Measurements from ENCODE around the gene ORAI3. TPM values are rescaled to one million over a fixed set of nuclear protein-coding genes. Genes with fewer than 3 reads are reported as not detected.

ORAI3 gene
- total RNA-seq, 2 experiments from 2014 or later: 7.8 to 18.3 TPM

DNA sequence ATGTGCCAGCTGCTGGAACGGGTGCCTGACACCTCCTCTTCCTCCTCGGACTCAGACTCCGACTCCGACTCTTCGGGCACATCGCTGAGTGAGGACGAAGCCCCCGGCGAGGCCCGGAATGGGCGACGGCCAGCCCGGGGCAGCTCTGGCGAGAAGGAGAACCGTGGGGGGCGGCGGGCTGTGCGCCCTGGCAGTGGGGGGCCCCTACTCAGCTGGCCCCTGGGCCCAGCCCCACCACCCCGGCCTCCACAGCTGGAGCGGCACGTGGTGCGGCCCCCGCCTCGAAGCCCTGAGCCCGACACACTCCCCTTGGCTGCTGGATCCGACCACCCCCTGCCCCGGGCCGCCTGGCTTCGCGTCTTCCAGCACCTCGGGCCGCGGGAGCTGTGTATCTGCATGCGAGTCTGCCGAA is 18.7 kb upstream of the ORAI3 start:
- H3K36me3 ChIP-seq (ENCODE audit: insufficient read depth, low read length): peaks cover 20% of the 10 kb centered on the region; the same call in 1 of the 2 replicates
- intact Hi-C loops (cut with micrococcal nuclease; ENCODE audit: unreplicated experiment): no loop called here
- CTCF ChIA-PET (ENCODE audit: unreplicated experiment): no interaction called here
- H3K4me3 ChIP-seq (ENCODE audit: low read depth, low read length, poor library complexity, severe bottlenecking): no peak overlapping the region
- H3K4me1 ChIP-seq (ENCODE audit: insufficient read depth, low read length, poor library complexity, severe bottlenecking): peaks cover 4% of the 10 kb centered on the region
- no TSS peak for BruUV-seq (replicated peaks)
- H3K27ac ChIP-seq (ENCODE audit: low read depth, low read length, poor library complexity, severe bottlenecking): no peak overlapping the region
- H3K79me2 ChIP-seq (ENCODE audit: insufficient read depth, low read depth, low read length): no peaks in the 10 kb centered on the region
- no peak overlapping the region for H2AFZ ChIP-seq (ENCODE audit: low read length)
- no peaks in the 10 kb centered on the region for H3K9me3 ChIP-seq (ENCODE audit: low read length)
- POLR2A ChIA-PET: no interaction called here
- no peak for DNase-seq (ENCODE audit: low spot score)
- H3K4me2 ChIP-seq (ENCODE audit: low read length): no peak overlapping the region
- no peaks in the 10 kb centered on the region for H4K20me1 ChIP-seq (ENCODE audit: insufficient read depth, low read length)
- no peaks in the 10 kb centered on the region for H3K9me2 ChIP-seq (ENCODE audit: insufficient read depth, low read length)
- no peak for TF ChIP-seq EZH2phosphoT487 (IDR thresholded peaks at IDR 0.05; ENCODE audit: borderline replicate concordance, low read depth, low read length)
- TF ChIP-seq, protein P1, sequence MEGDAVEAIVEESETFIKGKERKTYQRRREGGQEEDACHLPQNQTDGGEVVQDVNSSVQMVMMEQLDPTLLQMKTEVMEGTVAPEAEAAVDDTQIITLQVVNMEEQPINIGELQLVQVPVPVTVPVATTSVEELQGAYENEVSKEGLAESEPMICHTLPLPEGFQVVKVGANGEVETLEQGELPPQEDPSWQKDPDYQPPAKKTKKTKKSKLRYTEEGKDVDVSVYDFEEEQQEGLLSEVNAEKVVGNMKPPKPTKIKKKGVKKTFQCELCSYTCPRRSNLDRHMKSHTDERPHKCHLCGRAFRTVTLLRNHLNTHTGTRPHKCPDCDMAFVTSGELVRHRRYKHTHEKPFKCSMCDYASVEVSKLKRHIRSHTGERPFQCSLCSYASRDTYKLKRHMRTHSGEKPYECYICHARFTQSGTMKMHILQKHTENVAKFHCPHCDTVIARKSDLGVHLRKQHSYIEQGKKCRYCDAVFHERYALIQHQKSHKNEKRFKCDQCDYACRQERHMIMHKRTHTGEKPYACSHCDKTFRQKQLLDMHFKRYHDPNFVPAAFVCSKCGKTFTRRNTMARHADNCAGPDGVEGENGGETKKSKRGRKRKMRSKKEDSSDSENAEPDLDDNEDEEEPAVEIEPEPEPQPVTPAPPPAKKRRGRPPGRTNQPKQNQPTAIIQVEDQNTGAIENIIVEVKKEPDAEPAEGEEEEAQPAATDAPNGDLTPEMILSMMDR (conservative IDR thresholded peaks at IDR 0.05; ENCODE audit: low read length): no peak

DNA sequence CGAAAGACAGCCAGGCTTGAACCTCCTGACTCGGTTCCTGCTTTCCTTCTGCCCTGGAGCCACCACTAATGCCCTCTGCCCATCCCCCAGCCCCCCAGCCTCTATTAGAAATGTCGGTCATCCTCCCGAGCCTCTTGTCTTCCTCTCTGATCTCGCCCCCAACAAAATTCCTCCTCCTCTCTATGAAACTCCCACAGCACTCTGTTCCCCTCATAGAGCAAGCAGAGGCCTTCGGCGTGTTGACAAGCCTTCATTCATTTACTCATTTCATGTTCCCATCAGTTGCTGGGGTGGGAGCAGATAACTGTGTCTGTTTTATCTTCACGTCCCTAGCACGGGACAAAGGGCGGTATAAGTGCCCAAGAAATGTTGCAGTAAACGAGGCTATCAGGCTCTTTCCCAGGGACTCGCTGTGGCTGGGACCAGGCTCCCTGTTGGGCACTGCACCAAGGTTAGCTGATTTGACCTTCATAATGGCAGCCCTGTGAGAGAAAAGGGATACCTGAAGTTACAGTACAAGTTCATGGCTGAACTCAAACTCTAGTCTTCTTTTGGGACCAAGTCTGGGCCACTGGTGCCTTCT is 17.7 kb upstream of the ORAI3 start:
- ChIA-PET POLR2A (interaction anchor here (0.6 to 1.3 kb wide), 2 partner anchors 10 to 162 kb away, joined by 3 read pairs; no protein-coding TSS in a partner anchor), CTCF (ENCODE audit: unreplicated experiment) (interaction anchor here (1.2 kb wide), 1 partner anchor 11 kb away, joined by 5 read pairs; no protein-coding TSS in a partner anchor)
- Histone ChIP-seq H2AFZ (ENCODE audit: low read length) (no peak overlapping the region), H3K4me1 (ENCODE audit: insufficient read depth, low read length, poor library complexity, severe bottlenecking) (peaks cover 4% of the 10 kb centered on the region), H3K36me3 (ENCODE audit: insufficient read depth, low read length) (peaks cover 24% of the 10 kb centered on the region; the same call in 1 of the 2 replicates), H3K4me3 (ENCODE audit: low read depth, low read length, poor library complexity, severe bottlenecking) (no peak overlapping the region), H3K27ac (ENCODE audit: low read depth, low read length, poor library complexity, severe bottlenecking) (no peak overlapping the region), H3K9me2 (ENCODE audit: insufficient read depth, low read length) (no peaks in the 10 kb centered on the region), H3K4me2 (ENCODE audit: low read length) (no peak overlapping the region), H3K79me2 (ENCODE audit: insufficient read depth, low read depth, low read length) (no peaks in the 10 kb centered on the region), H4K20me1 (ENCODE audit: insufficient read depth, low read length) (no peaks in the 10 kb centered on the region), H3K9me3 (ENCODE audit: low read length) (no peaks in the 10 kb centered on the region)
- intact Hi-C loops (cut with micrococcal nuclease; ENCODE audit: unreplicated experiment): no loop called here
- no TSS peak for BruUV-seq (replicated peaks)
- TF ChIP-seq, protein P1 (conservative IDR thresholded peaks at IDR 0.05; ENCODE audit: low read length): no peak
- no peak for TF ChIP-seq EZH2phosphoT487 (IDR thresholded peaks at IDR 0.05; ENCODE audit: borderline replicate concordance, low read depth, low read length)
- no peak for DNase-seq (ENCODE audit: low spot score)

DNA sequence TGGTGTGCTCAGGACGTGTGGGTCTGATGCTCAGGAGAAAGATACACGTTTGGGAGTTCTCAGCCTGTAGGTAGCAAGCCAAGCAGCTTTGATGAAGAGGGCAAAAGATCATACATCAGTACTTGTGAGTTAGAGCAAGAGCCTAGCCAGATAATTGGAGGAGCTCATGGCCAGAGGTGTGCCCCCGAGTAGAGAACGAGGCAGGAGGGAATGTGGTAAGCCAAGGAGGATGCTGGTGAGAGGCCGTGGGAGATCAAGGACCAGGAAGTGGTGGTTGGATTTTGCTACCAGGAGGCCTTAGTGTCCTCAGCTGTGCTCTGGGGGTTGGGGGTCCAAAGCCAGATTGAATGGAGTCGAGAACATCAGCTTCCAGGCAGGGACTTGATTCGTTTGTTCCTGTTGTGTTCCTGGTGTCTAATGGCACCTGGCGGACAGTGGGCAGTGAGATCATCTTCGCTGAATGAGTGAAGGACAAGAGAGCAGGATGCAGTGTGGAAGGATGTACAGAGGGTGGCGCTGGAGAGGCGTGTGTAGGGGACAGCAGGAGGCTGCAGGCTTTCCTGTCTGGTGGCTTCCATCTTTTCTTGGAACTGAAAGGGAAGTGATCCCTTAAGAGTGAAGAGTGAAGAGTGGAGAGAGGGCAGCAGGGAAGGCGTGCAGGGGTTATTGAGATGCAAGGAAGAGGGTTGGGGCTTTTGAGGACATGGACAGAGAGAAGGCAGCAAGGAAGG is 13.9 kb upstream of the ORAI3 start:
- Histone ChIP-seq H3K4me2 (ENCODE audit: low read length) (no peak overlapping the region), H3K27ac (ENCODE audit: low read depth, low read length, poor library complexity, severe bottlenecking) (no peak overlapping the region), H3K36me3 (ENCODE audit: insufficient read depth, low read length) (peaks cover 27% of the 10 kb centered on the region; the same call in 1 of the 2 replicates), H3K79me2 (ENCODE audit: insufficient read depth, low read depth, low read length) (no peaks in the 10 kb centered on the region), H3K4me3 (ENCODE audit: low read depth, low read length, poor library complexity, severe bottlenecking) (no peak overlapping the region), H4K20me1 (ENCODE audit: insufficient read depth, low read length) (no peaks in the 10 kb centered on the region), H3K9me2 (ENCODE audit: insufficient read depth, low read length) (no peaks in the 10 kb centered on the region), H3K9me3 (ENCODE audit: low read length) (no peaks in the 10 kb centered on the region), H2AFZ (ENCODE audit: low read length) (no peak overlapping the region), H3K4me1 (ENCODE audit: insufficient read depth, low read length, poor library complexity, severe bottlenecking) (peaks cover 4% of the 10 kb centered on the region)
- POLR2A ChIA-PET: no interaction called here
- intact Hi-C loops (cut with micrococcal nuclease; ENCODE audit: unreplicated experiment): no loop called here
- no peak for TF ChIP-seq EZH2phosphoT487 (IDR thresholded peaks at IDR 0.05; ENCODE audit: borderline replicate concordance, low read depth, low read length)
- TF ChIP-seq, protein P1 (conservative IDR thresholded peaks at IDR 0.05; ENCODE audit: low read length): peak; percentile 78
- CTCF ChIA-PET (ENCODE audit: unreplicated experiment): no interaction called here
- DNase-seq (ENCODE audit: low spot score): peak; percentile 39
- no TSS peak for BruUV-seq (replicated peaks)
